ENCODE measurements around the gene SLC35F4.

- no peak for TF ChIP-seq SUZ12 (IDR thresholded peaks at IDR 0.05; ENCODE audit: extremely low read depth, insufficient read depth, insufficient read length)
- TF ChIP-seq YY1 (IDR thresholded peaks at IDR 0.05; ENCODE audit: insufficient read depth, insufficient read length): no peak
These were observed 14.5 kb downstream of the SLC35F4 start for GRCh38 chr14:57851354-57851753.
